Omental fat pad (tissue), 4 donors: ENCODE measurements around the gene MATN1. TPM values are rescaled to one million over a fixed set of nuclear protein-coding genes. Genes with fewer than 3 reads are reported as not detected.

Experiments
- ATAC-seq: fragments of 150-250 bp; one replicate; pipeline ENCODE4 v1.9.1; 2016; ENCODE audit warnings: mild to moderate bottlenecking, moderate library complexity; ENCODE audit not compliant: low FRiP score
- DNase-seq: peaks from one replicate; pipeline ENCODE4 v3.0.0-alpha.2; 2019; ENCODE audit warnings: low spot score
- CTCF ChIP-seq, 3 donors: fragments of 450-650 bp; IDR thresholded peaks; one replicate each; pipeline ENCODE4 v1.5.1; 2016 to 2017; ENCODE audit warnings: antibody characterized with exemption in 3 of 3, mild to moderate bottlenecking in 3 of 3, moderate library complexity in 2 of 3
- total RNA-seq, 4 donors: library from RNA; depleted of rRNA; stranded (reverse); fragments of >200 nt; gene quantifications; one replicate each; pipeline ENCODE4 v1.1.0, GENCODE V29; 2016

Gene MATN1
- total RNA-seq, 4 donors from 2014 or later: 0.28 to 0.84 TPM; not detected in 2

GRCh38 chr1:30752651-30752908 lies 29.2 kb upstream of the MATN1 start:
- TF ChIP-seq CTCF (IDR thresholded peaks at IDR 0.05): no peak
- ATAC-seq (no peak), DNase-seq (no peak)

GRCh38 chr1:30751830-30752650 lies 28.7 kb upstream of the MATN1 start:
- DNase-seq (no peak), ATAC-seq (no peak)
- TF ChIP-seq CTCF (IDR thresholded peaks at IDR 0.05): no peak

GRCh38 chr1:30750731-30751291 lies 27.4 kb upstream of the MATN1 start:
- DNase-seq: no peak
- no peak for TF ChIP-seq CTCF (IDR thresholded peaks at IDR 0.05)
- ATAC-seq: no peak

- no peak for ATAC-seq
Observed at GRCh38 chr1:30749691-30750583, 26.6 kb upstream of the MATN1 start.

GRCh38 chr1:30748699-30749401 lies 25.5 kb upstream of the MATN1 start:
- TF ChIP-seq CTCF (IDR thresholded peaks at IDR 0.05): no peak
- ATAC-seq: no peak
- DNase-seq: no peak

More at GRCh38 chr1:30749691-30750583, 26.6 kb upstream of the MATN1 start:
- DNase-seq: no peak
- TF ChIP-seq CTCF (IDR thresholded peaks at IDR 0.05): no peak

GRCh38 chr1:30748098-30748698 lies 24.8 kb upstream of the MATN1 start:
- TF ChIP-seq CTCF (IDR thresholded peaks at IDR 0.05): no peak
- DNase-seq (no peak), ATAC-seq (no peak)
